Endothelial cell (in vitro differentiated cells): ENCODE data around the gene TBC1D24. TPM values are rescaled to one million over a fixed set of nuclear protein-coding genes. Genes with fewer than 3 reads are reported as not detected.

Experiments used
- DNase-seq: peaks from one replicate; pipeline ENCODE4 v3.0.0; 2021; ENCODE audit warnings: low spot score
- H3K27ac Mint-ChIP-seq: one replicate; pipeline ENCODE4 v1.8.0; 2021; ENCODE audit warnings: mixed read lengths, inconsistent platforms; ENCODE audit not compliant: unreplicated experiment
- H3K27me3 Mint-ChIP-seq: one replicate; pipeline ENCODE4 v1.8.0; 2021; ENCODE audit warnings: mild to moderate bottlenecking, moderate library complexity, mixed read lengths, inconsistent platforms; ENCODE audit not compliant: unreplicated experiment
- H3K36me3 Mint-ChIP-seq: one replicate; pipeline ENCODE4 v1.8.0; 2021; ENCODE audit warnings: mild to moderate bottlenecking, low read depth, mixed read lengths, inconsistent platforms; ENCODE audit not compliant: unreplicated experiment
- H3K4me1 Mint-ChIP-seq: one replicate; pipeline ENCODE4 v1.8.0; 2021; ENCODE audit warnings: mild to moderate bottlenecking, mixed read lengths, inconsistent platforms; ENCODE audit not compliant: unreplicated experiment
- H3K4me3 Mint-ChIP-seq: one replicate; pipeline ENCODE4 v1.8.0; 2021; ENCODE audit warnings: mild to moderate bottlenecking, mixed read lengths, inconsistent platforms; ENCODE audit not compliant: unreplicated experiment
- H3K9me3 Mint-ChIP-seq: one replicate; pipeline ENCODE4 v1.8.0; 2021; ENCODE audit warnings: mixed read lengths, inconsistent platforms; ENCODE audit not compliant: unreplicated experiment
- total RNA-seq: library from RNA; stranded (reverse); fragmentation: NEBNext Ultra II Directional; extraction: Animal tissue kit (Norgen Biotek cat#: 25700); gene quantifications from one replicate; pipeline ENCODE4 v1.2.1, GENCODE V29; 2021; ENCODE audit not compliant: unreplicated experiment
- TF ChIP-seq, protein P1 (sequence below): fragments of 200-600 bp; sonication (generic); IDR thresholded peaks from one replicate; pipeline ENCODE4 v1.5.0; 2021; ENCODE audit warnings: antibody characterized with exemption; ENCODE audit not compliant: unreplicated experiment

TBC1D24 gene
- total RNA-seq, 1 donor from 2014 or later, result 17.3 TPM

DNA sequence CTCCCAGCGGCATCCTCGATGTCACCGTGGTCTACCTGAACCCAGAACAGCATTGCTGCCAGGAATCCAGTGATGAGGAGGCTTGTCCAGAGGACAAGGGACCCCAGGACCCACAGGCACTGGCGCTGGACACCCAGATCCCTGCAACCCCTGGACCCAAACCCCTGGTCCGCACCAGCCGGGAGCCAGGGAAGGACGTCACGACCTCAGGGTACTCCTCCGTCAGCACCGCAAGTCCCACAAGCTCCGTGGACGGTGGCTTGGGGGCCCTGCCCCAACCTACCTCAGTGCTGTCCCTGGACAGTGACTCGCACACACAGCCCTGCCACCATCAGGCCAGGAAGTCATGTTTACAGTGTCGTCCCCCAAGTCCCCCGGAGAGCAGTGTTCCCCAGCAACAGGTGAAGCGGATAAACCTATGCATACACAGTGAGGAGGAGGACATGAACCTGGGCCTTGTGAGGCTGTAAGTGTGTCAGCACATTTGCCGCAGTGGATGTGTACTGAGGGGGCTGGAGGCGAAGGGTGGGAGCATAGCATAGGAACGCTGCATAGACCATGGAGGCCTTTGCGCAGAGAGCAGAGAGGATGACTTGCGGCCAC is 18.3 kb upstream of the TBC1D24 start:
- TF ChIP-seq, protein P1, sequence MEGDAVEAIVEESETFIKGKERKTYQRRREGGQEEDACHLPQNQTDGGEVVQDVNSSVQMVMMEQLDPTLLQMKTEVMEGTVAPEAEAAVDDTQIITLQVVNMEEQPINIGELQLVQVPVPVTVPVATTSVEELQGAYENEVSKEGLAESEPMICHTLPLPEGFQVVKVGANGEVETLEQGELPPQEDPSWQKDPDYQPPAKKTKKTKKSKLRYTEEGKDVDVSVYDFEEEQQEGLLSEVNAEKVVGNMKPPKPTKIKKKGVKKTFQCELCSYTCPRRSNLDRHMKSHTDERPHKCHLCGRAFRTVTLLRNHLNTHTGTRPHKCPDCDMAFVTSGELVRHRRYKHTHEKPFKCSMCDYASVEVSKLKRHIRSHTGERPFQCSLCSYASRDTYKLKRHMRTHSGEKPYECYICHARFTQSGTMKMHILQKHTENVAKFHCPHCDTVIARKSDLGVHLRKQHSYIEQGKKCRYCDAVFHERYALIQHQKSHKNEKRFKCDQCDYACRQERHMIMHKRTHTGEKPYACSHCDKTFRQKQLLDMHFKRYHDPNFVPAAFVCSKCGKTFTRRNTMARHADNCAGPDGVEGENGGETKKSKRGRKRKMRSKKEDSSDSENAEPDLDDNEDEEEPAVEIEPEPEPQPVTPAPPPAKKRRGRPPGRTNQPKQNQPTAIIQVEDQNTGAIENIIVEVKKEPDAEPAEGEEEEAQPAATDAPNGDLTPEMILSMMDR, result no peak
- Mint-ChIP-seq H3K27ac (no peak overlapping the region), H3K4me1 (peaks cover 3% of the 10 kb centered on the region), H3K9me3 (no peaks in the 10 kb centered on the region), H3K27me3 (peaks cover 34% of the 10 kb centered on the region), H3K4me3 (no peak overlapping the region), H3K36me3 (peaks cover 24% of the 10 kb centered on the region)
- no peak for DNase-seq

DNA sequence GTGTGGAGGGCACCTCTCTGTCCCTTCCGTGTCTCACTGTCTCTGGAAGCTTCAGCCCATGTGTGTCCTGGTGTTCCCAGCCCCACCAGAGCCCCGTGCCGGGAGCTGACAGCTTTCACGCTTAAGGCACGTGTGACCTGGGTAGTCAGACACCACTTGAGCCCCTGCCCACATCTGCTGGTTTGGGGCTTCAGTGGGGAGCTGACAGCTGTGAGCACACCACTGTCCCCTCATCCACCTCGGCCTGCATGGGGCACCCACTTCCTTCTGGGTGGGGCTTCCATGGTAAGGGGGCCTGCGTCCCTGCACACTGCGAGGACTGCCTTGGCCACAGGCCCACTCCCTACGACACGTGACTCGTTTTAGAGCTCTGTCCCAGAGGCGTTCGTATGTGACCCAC is 17.7 kb upstream of the TBC1D24 start:
- Mint-ChIP-seq H3K27ac (no peak overlapping the region), H3K4me1 (peaks cover 3% of the 10 kb centered on the region), H3K27me3 (peaks cover 34% of the 10 kb centered on the region), H3K9me3 (no peaks in the 10 kb centered on the region), H3K4me3 (no peak overlapping the region), H3K36me3 (peaks cover 22% of the 10 kb centered on the region)
- no peak for DNase-seq
- TF ChIP-seq, protein P1, result no peak

DNA sequence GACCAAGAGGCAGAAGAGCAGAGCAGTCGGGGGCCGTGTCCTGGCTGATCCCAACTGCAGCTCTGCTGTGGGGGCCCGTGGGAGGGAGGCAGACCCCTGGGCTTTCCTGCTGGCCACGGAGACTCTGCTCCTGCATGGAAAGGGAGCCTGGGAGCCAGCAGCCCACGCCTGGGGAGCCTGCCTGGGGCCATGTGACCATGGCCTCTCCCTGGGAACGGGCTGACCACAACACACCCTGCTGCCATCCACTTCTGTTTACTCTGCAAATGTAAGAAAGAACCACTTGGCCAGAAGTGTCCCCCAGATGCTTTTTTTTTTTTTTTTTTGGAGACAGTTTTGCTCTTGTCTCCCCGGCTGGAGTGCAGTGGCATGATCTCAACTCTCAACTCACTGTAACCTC is 17.0 kb upstream of the TBC1D24 start:
- peaks cover 16% of the 10 kb centered on the region for H3K36me3 Mint-ChIP-seq
- no peaks in the 10 kb centered on the region for H3K9me3 Mint-ChIP-seq
- peak overlapping the region; percentile 78 for H3K27ac Mint-ChIP-seq
- H3K4me1 Mint-ChIP-seq, result peaks cover 3% of the 10 kb centered on the region
- peak overlapping the region; percentile 74 for H3K4me3 Mint-ChIP-seq
- TF ChIP-seq, protein P1, result no peak
- H3K27me3 Mint-ChIP-seq, result peaks cover 29% of the 10 kb centered on the region
- DNase-seq, result no peak

DNA sequence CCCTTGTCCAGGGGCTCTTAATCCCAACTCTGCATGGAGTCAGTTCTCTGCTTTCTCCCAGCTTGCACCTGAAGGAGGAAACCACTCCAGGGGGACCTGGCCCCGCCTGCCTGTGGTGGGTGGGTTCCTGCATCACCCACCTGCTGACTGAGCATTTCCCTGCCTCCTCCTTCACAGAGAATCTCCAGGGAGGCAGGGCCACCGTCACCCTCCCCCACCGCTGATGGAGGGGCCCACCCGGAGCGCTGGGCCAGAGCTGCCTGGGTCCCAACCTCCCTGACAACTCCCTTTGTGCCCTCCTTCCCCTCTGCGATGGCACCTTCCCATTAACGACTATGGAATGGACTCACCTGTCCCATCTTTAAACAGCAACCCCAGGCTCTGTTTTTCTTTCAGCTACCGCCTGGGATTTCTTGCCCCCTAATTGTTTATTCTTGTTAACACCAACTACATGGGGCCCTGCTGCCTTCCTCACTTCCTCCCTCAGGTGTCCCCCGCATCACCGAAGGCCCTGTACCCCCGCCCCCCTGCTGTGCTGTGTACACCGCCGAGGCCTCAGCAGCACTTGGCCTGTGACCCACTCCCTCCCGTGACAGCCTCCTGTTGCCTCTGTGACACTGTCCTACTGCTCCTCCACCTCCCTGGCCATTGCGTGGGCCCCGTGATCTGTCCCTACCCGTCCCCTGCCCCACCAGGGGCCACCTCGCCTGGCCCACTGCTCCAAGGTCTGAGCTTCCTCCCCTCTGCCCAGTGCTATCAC is 15.9 kb upstream of the TBC1D24 start:
- H3K4me1 Mint-ChIP-seq, result peaks cover 3% of the 10 kb centered on the region
- H3K27me3 Mint-ChIP-seq, result peaks cover 26% of the 10 kb centered on the region
- H3K4me3 Mint-ChIP-seq, result peak overlapping the region; percentile 93
- DNase-seq, result no peak
- no peak overlapping the region for H3K27ac Mint-ChIP-seq
- H3K36me3 Mint-ChIP-seq, result peaks cover 11% of the 10 kb centered on the region
- H3K9me3 Mint-ChIP-seq, result no peaks in the 10 kb centered on the region
- TF ChIP-seq, protein P1, result no peak
